COLO829 (cell line): ENCODE results near the gene PNCK.

Experiments used
- DNase-seq: peaks from one replicate; pipeline ENCODE4 v3.0.0; 2012; ENCODE audit warnings: low spot score

PNCK gene

GRCh38 chrX:153626863-153627674 lies 46.5 kb downstream of the PNCK start:
- DNase-seq: no peak

GRCh38 chrX:153626025-153626633 lies 47.5 kb downstream of the PNCK start:
- no peak for DNase-seq

GRCh38 chrX:153625271-153626024 lies 48.2 kb downstream of the PNCK start:
- no peak for DNase-seq

DNA sequence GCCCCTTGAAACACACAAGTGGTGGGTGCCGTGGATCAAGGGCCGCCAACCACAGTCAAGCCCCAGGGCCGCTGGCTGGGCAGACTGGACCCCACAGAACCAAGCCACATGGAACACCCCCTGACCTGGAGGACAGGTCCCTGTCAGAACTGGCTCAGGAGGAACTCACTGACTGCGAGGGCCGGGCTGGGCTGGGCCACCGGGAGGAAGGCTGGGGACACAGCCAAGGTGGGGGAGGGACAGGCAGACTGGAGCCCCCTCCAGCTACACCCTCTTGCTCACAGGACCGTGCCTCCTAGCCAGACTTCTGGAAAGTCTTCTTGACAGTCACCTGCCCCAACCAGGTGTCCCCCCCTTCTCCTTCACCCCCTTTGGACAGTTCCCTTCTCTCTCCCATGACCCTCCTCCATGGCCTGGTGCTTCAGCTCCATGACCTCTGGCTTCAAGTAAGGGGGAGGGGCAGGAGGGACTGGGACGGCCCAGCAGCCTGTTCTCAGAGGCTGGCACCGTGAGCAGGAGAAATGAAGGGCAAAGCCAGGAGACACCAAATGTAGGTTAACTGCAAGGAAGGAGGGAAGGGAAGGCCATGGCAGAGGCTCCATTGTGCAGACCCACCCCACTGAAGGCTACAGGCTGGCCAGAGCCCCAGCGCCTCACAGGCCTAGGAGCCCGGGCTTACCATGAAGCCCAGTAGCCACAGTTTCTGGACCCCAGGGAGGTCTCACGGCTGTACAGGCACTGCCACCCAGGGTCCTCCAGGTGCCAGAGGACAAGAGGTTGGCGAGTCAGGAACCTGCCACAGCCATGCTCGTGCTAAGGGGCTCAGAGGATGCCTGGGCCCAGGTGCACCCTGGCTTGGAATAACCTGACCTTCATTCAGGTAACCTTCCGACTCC lies 49.2 kb downstream of the PNCK start:
- DNase-seq: no peak

- no peak for DNase-seq
These were observed 50.1 kb downstream of the PNCK start for GRCh38 chrX:153623310-153624029.

- peak; percentile 19 for DNase-seq
These were observed 50.8 kb downstream of the PNCK start for GRCh38 chrX:153622661-153623309.

DNA sequence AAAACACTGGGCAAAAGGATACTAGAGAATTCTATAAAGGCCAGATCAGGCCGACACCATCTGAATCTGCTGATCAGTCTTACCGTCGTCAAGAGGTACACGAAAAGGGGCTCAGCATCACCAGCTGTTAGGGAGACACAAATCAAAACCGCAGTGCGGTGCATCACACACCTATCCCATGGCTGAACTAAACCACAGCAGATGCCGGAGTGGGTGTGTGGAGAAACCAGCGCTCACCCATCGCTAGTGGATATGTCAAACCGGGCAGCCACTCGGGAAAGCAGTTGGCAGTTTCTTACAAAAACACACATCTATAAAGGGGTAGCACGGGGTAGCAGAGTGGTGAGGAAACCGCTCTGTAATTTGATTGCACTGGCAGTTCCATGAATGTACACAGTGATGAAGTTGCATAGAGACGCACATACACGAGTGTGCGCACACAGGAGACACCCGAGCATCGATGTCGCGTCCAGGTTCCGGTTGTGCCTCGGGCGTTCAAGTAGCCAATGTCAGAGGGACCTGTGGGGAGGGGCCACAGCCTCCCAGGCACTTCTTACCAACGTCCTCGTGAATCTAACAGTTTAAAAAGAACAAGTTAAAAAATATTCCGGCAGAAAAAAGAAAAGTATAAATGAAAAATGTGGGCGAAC lies 51.5 kb downstream of the PNCK start:
- no peak for DNase-seq

- no peak for DNase-seq
These were observed 53.0 kb downstream of the PNCK start for GRCh38 chrX:153620576-153620975.
